ENCODE results near the gene ATF4. TPM values are rescaled to one million over a fixed set of nuclear protein-coding genes. Genes with fewer than 3 reads are reported as not detected.

ATF4 gene
- total RNA-seq, 2 donors from 2014 or later, result 262 to 356 TPM

DNA sequence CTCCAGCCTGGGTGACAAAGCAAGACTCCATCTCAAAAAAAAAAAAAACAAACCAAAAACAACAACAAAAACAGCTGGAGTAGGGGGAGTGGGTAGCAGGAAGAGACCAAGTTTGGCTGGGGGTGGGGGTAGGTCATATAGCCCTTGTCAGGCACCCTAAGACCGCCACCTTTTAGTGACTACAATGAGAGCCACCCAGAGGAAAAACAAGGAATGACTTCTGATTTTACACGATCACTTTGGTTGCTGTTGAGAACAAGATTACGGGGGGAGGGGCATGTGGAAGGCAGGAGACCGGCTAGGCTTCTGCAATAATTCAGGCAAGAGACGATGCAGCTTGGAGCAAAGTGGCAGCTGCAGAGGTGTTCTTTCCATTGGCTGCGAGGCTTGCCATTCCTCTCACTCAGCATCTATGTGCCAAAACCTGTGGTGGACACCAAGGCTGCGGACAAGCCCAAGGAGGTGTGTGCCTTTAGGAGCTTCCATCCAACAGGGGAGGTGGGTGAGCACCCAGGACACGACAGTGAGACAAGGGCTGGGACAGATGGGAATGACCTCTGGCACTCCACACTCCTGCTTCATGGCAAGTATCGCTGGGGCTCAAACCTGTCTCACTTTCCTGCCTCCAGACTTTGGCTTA lies 10.4 kb downstream of the ATF4 start:
- 23 to 32% methylated on average over 9 of the region's 9 CpGs for whole genome bisulfite sequencing, 2 donors
- Histone ChIP-seq H3K36me3 (replicated peaks in 1 of 2; ENCODE audit: insufficient read depth in 1 of 2, low read depth in 2 of 2) (no peaks in the 10 kb centered on the region), H3K27ac (peak overlapping the region in 1 of 4 donors; percentile 29), H3K9me3 (no peaks in the 10 kb centered on the region), H3K4me1 (peaks cover 67% of the 10 kb centered on the region), H3K27me3 (no peaks in the 10 kb centered on the region), H3K4me3 (no peak overlapping the region)
- DNase-seq, result peak in 1 of 4 donors; percentile 55
- intact Hi-C loops (cut with DNase I), result no loop called here
- ATAC-seq, result no peak
- TF ChIP-seq, protein P1, sequence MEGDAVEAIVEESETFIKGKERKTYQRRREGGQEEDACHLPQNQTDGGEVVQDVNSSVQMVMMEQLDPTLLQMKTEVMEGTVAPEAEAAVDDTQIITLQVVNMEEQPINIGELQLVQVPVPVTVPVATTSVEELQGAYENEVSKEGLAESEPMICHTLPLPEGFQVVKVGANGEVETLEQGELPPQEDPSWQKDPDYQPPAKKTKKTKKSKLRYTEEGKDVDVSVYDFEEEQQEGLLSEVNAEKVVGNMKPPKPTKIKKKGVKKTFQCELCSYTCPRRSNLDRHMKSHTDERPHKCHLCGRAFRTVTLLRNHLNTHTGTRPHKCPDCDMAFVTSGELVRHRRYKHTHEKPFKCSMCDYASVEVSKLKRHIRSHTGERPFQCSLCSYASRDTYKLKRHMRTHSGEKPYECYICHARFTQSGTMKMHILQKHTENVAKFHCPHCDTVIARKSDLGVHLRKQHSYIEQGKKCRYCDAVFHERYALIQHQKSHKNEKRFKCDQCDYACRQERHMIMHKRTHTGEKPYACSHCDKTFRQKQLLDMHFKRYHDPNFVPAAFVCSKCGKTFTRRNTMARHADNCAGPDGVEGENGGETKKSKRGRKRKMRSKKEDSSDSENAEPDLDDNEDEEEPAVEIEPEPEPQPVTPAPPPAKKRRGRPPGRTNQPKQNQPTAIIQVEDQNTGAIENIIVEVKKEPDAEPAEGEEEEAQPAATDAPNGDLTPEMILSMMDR (IDR thresholded peaks at IDR 0.05), result peak in 4 of 7 experiments; percentile 7 to 42 (median 42)
- TF ChIP-seq POLR2A (IDR thresholded peaks at IDR 0.05), result no peak

GRCh38 chr22:39532215-39533073 lies 12.1 kb downstream of the ATF4 start, which contains the start of gene RPS19BP1:
Gene RPS19BP1, minus strand, starts transcription at chr22:39532748. Its CDS starts 10 bp downstream, at chr22:39532738.
- DNase-seq (peak; percentile 100), ATAC-seq (peak; percentile 91)
- Histone ChIP-seq H3K4me1 (peaks cover 58% of the 10 kb centered on the region), H3K27ac (peak within 1 kb of the TSS; percentile 73 to 95 (median 90)), H3K36me3 (replicated peaks in 1 of 2; ENCODE audit: insufficient read depth in 1 of 2, low read depth in 2 of 2) (no peaks in the 10 kb centered on the region), H3K9me3 (no peaks in the 10 kb centered on the region), H3K4me3 (peak within 1 kb of the TSS; percentile 43 to 83), H3K27me3 (no peaks in the 10 kb centered on the region)
- intact Hi-C loops (cut with DNase I), result no loop called here
- TF ChIP-seq POLR2A (IDR thresholded peaks at IDR 0.05), result peak; percentile 67 to 89 (median 85)
- TF ChIP-seq, protein P1 (IDR thresholded peaks at IDR 0.05), result peak in 1 of 7 experiments; percentile 16
- WGBS, 2 donors, result 0% methylated on average over 25 to 67 of the region's 67 CpGs

- intact Hi-C loops (cut with DNase I), result no loop called here
- H3K9me3 ChIP-seq, result no peaks in the 10 kb centered on the region
- DNase-seq (no peak), ATAC-seq (no peak)
- H3K4me3 ChIP-seq, result no peak overlapping the region
- TF ChIP-seq POLR2A (IDR thresholded peaks at IDR 0.05), result no peak
- TF ChIP-seq, protein P1 (IDR thresholded peaks at IDR 0.05), result no peak
- H3K27me3 ChIP-seq, result no peaks in the 10 kb centered on the region
- 66 to 78% methylated on average over 9 to 12 of the region's 12 CpGs for WGBS, 2 donors
- H3K27ac ChIP-seq, result peak overlapping the region; percentile 19 to 65 (median 36)
- H3K4me1 ChIP-seq, result peaks cover 41% of the 10 kb centered on the region
- H3K36me3 ChIP-seq (replicated peaks in 1 of 2; ENCODE audit: insufficient read depth in 1 of 2, low read depth in 2 of 2), result no peaks in the 10 kb centered on the region
Measured at GRCh38 chr22:39534092-39534506, 13.7 kb downstream of the ATF4 start.

GRCh38 chr22:39534591-39535356 lies 14.4 kb downstream of the ATF4 start:
- Histone ChIP-seq H3K27me3 (no peaks in the 10 kb centered on the region), H3K9me3 (no peaks in the 10 kb centered on the region), H3K4me1 (peaks cover 34% of the 10 kb centered on the region), H3K27ac (peak overlapping the region; percentile 19 to 65 (median 36)), H3K4me3 (no peak overlapping the region), H3K36me3 (replicated peaks in 1 of 2; ENCODE audit: insufficient read depth in 1 of 2, low read depth in 2 of 2) (no peaks in the 10 kb centered on the region)
- ATAC-seq (peak; percentile 28), DNase-seq (peak; percentile 86 to 93 (median 88))
- TF ChIP-seq, protein P1 (IDR thresholded peaks at IDR 0.05), result peak; percentile 84 to 97 (median 94)
- peak in 2 of 3 donors; percentile 29 to 47 for TF ChIP-seq POLR2A (IDR thresholded peaks at IDR 0.05)
- intact Hi-C loops (cut with DNase I), result loop anchor here (5.0 kb wide), 1 partner anchor 498 kb away; no protein-coding TSS in a partner anchor
- 7 to 25% methylated on average over 9 to 41 of the region's 41 CpGs for whole genome bisulfite sequencing, 2 donors

Data from body of pancreas (tissue), 4 donors.